LNCaP clone FGC (cell line): Measurements from ENCODE around the gene L1TD1.

Experiments
- DNase-seq: peaks from one replicate; pipeline ENCODE4 v3.0.0-alpha.2; 2011; ENCODE audit warnings: low read depth
- H3K4me3 ChIP-seq: 2 replicates; pipeline ENCODE4 v1.5.1; 2011; ENCODE audit warnings: mild to moderate bottlenecking, low read depth, low read length, control low read depth
- CTCF ChIP-seq: IDR thresholded peaks from 2 replicates; pipeline ENCODE4 v1.5.1; 2012; ENCODE audit warnings: mild to moderate bottlenecking; ENCODE audit not compliant: control insufficient read depth, insufficient read depth; ENCODE audit errors: extremely low read depth

L1TD1 gene

DNA sequence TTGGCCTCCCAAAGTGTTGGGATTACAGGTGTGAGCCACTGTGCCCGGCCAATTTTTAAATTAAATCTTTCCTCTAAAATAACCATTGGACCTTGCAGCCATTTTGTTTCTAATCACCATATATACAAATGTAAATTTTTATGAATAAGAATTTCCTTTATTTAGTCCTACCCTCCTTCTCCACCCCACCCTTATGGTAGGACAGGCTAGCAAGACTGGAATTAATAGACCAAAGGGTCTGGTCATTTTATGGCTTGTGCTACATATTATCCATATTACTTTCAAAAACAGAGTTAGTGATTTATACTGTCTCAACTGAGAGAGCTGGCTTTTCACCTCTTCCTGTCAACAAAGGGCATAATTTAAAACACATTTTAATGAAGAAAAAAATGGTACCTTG is 26.5 kb downstream of the L1TD1 start:
- DNase-seq, result no peak
- TF ChIP-seq CTCF, result no peak

DNA sequence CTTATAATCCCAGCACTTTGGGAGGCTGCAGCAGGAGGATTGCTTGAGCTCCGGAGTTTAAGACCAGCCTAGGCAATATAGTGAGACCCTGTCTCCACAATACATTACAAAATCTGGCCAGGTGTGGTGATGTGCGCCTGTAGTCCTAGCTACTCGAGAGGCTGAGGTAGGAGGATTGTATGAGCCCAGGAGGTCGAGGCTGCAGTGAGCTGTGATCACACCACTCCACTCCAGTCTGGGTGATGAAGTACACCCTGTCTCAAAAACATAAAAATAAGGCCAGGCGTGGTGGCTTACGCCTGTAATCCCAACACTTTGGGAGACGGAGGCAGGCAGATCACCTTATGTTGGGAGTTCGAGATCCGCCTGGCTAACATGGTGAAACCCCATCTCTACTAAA is 27.7 kb downstream of the L1TD1 start:
- no peak overlapping the region for H3K4me3 ChIP-seq
- no peak for TF ChIP-seq CTCF
- no peak for DNase-seq

More for the DNA sequence above, 26.5 kb downstream of the L1TD1 start:
- no peak overlapping the region for H3K4me3 ChIP-seq

DNA sequence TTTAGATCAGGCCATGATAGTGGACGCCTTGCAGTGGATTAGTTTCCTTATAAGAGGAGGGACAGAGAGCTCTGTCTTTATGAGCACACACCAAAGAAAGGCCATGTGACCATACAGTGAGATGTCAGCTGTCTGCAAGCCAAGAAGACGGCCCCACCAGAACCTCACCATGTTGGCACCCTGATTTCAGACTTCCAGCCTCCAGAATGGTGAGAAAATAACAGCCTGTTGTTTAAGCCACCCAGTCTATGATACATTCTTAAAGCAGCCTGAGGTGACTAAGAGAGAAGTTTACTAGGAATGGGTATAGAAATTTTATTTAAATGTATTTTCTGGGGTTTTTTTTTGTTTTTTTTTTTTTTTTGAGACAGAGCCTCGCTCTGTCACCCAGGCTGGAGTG is 29.5 kb downstream of the L1TD1 start:
- no peak for TF ChIP-seq CTCF
- DNase-seq, result no peak
- H3K4me3 ChIP-seq, result no peak overlapping the region

- DNase-seq, result no peak
- H3K4me3 ChIP-seq, result no peak overlapping the region
- no peak for TF ChIP-seq CTCF
Observed at GRCh38 chr1:62227496-62227895, 32.8 kb downstream of the L1TD1 start.

DNA sequence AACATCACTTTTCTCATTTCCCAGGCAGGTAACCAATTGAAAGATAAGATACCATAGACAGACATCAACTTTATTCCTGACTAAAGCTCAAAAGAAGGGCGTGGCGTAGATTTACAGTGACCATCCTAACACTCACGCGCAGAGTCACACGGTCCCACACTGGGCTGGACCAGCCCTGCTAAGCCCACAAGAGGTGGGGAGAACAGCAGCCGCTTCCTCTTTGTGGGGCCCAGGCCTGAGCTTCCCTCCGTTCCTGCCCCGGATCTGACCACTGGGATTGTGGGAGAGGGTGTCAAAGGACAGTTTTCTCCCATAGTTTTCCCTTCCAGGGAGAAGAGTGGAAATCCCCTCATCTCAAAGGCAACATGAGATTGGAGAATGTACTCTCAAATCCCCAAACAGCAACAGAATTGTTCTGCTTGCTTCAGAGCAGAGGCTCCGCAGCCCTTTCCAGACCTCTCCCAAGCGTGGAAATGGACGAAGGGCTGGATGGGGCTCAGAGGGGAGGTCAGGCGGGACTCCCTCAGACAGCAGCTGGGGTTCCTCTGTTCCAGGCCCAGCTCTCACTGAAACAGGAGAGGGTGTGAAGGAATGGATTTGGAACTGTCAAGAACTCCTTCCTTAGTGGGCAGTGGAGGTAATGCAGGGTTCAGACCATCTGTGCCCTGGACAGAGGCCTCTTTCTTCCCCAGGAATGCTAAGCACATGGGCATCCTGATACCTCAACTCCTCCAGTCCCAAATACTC is 33.7 kb downstream of the L1TD1 start:
- H3K4me3 ChIP-seq, result no peak overlapping the region
- no peak for DNase-seq
- TF ChIP-seq CTCF, result no peak

GRCh38 chr1:62228883-62229187 is 34.2 kb downstream of the L1TD1 start:
- TF ChIP-seq CTCF, result no peak
- H3K4me3 ChIP-seq, result no peak overlapping the region
- DNase-seq, result no peak

- no peak for DNase-seq
- H3K4me3 ChIP-seq, result no peak overlapping the region
- no peak for TF ChIP-seq CTCF
Observed at GRCh38 chr1:62229468-62229867, 34.8 kb downstream of the L1TD1 start.
